CD14-positive monocyte (primary cell): Measurements from ENCODE around the gene PEX11G. TPM values are rescaled to one million over a fixed set of nuclear protein-coding genes. Genes with fewer than 3 reads are reported as not detected.

Experiments
- DNase-seq, 3 donors: peaks; one replicate each; pipeline ENCODE4 v3.0.0-alpha.2; 2011 to 2022
- H2AFZ ChIP-seq: 2 replicates; pipeline ENCODE4 v1.6.0; 2012; ENCODE audit warnings: mild to moderate bottlenecking, low read depth, low read length, inconsistent platforms; ENCODE audit not compliant: insufficient read depth, poor library complexity, severe bottlenecking
- H3K27ac ChIP-seq, 2 donors: 1 replicate in 1 of 2; 2 replicates in 1 of 2; pipeline ENCODE4 v1.5.1; 2012 to 2013; ENCODE audit warnings: low read length in 2 of 2, control low read depth in 1 of 2, inconsistent platforms in 1 of 2, low read depth in 1 of 2, mild to moderate bottlenecking in 1 of 2
- H3K27me3 ChIP-seq, 2 donors: one replicate each; pipeline versions ENCODE4 v1.6.0 to v1.6.1; 2011 to 2013; ENCODE audit warnings: low read length in 2 of 2; ENCODE audit not compliant: control insufficient read depth in 2 of 2, insufficient read depth in 2 of 2
- H3K36me3 ChIP-seq, 2 donors: replicated peaks in 1 of 2; 1 replicate in 1 of 2; 2 replicates in 1 of 2; pipeline versions ENCODE4 v1.5.1 to v1.6.1; 2012 to 2013; ENCODE audit warnings: low read length in 2 of 2, control low read depth in 1 of 2, inconsistent platforms in 1 of 2, mild to moderate bottlenecking in 1 of 2; ENCODE audit not compliant: insufficient read depth in 2 of 2, control insufficient read depth in 1 of 2
- H3K4me1 ChIP-seq, 2 donors: 1 replicate in 1 of 2; 2 replicates in 1 of 2; pipeline versions ENCODE4 v1.5.1 to v1.6.1; 2012 to 2013; ENCODE audit warnings: low read length in 2 of 2, control low read depth in 1 of 2, inconsistent platforms in 1 of 2, mild to moderate bottlenecking in 1 of 2, moderate library complexity in 1 of 2; ENCODE audit not compliant: insufficient read depth in 2 of 2, control insufficient read depth in 1 of 2
- H3K4me2 ChIP-seq: replicated peaks from 2 replicates; pipeline ENCODE3; 2012; ENCODE audit warnings: low read length, moderate library complexity, mild to moderate bottlenecking; ENCODE audit not compliant: poor library complexity, severe bottlenecking; ENCODE audit errors: extremely low read depth
- H3K4me3 ChIP-seq, 3 experiments: fragments of 200-600 bp in 1 of 3; sonication (generic) in 1 of 3; replicated peaks in 1 of 3; 1 replicate in 2 of 3; 2 replicates in 1 of 3; pipeline ENCODE4 v1.5.1; 2011 to 2013; ENCODE audit warnings: low read length in 3 of 3, mild to moderate bottlenecking in 3 of 3, control low read depth in 2 of 3, low read depth in 2 of 3, inconsistent platforms in 1 of 3, moderate library complexity in 1 of 3
- H3K79me2 ChIP-seq: 2 replicates; pipeline ENCODE4 v1.6.0; 2012; ENCODE audit warnings: mild to moderate bottlenecking, control low read depth, inconsistent platforms, low read length, moderate library complexity; ENCODE audit not compliant: insufficient read depth
- H3K9ac ChIP-seq: 2 replicates; pipeline ENCODE4 v1.6.0; 2017; ENCODE audit warnings: low read length, mild to moderate bottlenecking; ENCODE audit not compliant: insufficient read depth, poor library complexity, severe bottlenecking
- H3K9me3 ChIP-seq, 2 donors: replicated peaks in 1 of 2; 1 replicate in 1 of 2; 2 replicates in 1 of 2; pipeline versions ENCODE4 v1.5.1 to v1.6.1; 2012 to 2013; ENCODE audit warnings: low read length in 2 of 2, control low read depth in 1 of 2; ENCODE audit not compliant: control insufficient read depth in 1 of 2, insufficient read depth in 1 of 2
- H4K20me1 ChIP-seq: 2 replicates; pipeline ENCODE4 v1.6.0; 2012; ENCODE audit warnings: mild to moderate bottlenecking, low read length, control low read depth, moderate library complexity; ENCODE audit not compliant: insufficient read depth
- H3K27ac Mint-ChIP-seq, 7 donors: one replicate each; pipeline ENCODE4 v1.8.0; 2020; ENCODE audit warnings: mild to moderate bottlenecking in 7 of 7, mixed read lengths in 7 of 7, moderate library complexity in 6 of 7, inconsistent platforms in 2 of 7
- H3K27me3 Mint-ChIP-seq, 3 donors: one replicate each; pipeline ENCODE4 v1.8.0; 2021 to 2022; ENCODE audit warnings: low read depth in 3 of 3, mild to moderate bottlenecking in 3 of 3, mixed read lengths in 3 of 3, moderate library complexity in 3 of 3, inconsistent platforms in 1 of 3
- H3K36me3 Mint-ChIP-seq, 2 donors: one replicate each; pipeline ENCODE4 v1.8.0; 2020; ENCODE audit warnings: mixed read lengths in 2 of 2, inconsistent platforms in 1 of 2, mild to moderate bottlenecking in 1 of 2
- H3K4me1 Mint-ChIP-seq: one replicate; pipeline ENCODE4 v1.8.0; 2020; ENCODE audit warnings: mild to moderate bottlenecking, mixed read lengths
- H3K4me3 Mint-ChIP-seq, 2 donors: one replicate each; pipeline ENCODE4 v1.8.0; 2020; ENCODE audit warnings: mild to moderate bottlenecking in 2 of 2, mixed read lengths in 2 of 2, moderate library complexity in 1 of 2
- H3K9me3 Mint-ChIP-seq, 7 donors: one replicate each; pipeline ENCODE4 v1.8.0; 2020 to 2022; ENCODE audit warnings: mixed read lengths in 7 of 7, mild to moderate bottlenecking in 6 of 7, moderate library complexity in 6 of 7, inconsistent platforms in 2 of 7
- CTCF ChIP-seq: fragments of 200-600 bp; IDR thresholded peaks from one replicate; pipeline ENCODE4 v1.8.0; 2022; ENCODE audit warnings: antibody characterized with exemption, mild to moderate bottlenecking
- WGBS: methylation state at CpG from one replicate; pipeline ENCODE4 v1.1.5; 2013; ENCODE audit warnings: missing lambda C conversion rate; ENCODE audit not compliant: insufficient coverage; 5-methylcytosine and 5-hydroxymethylcytosine counted together
- intact Hi-C, 2 donors: fragments of 100-400 bp; cut with micrococcal nuclease; formaldehyde crosslinking; loops; one replicate each; pipeline versions ENCODE4 v1.15.0 to v1.15.1; 2023
- polyA plus RNA-seq, 3 donors: library from polyadenylated mRNA; depleted of rRNA in 1 of 3; unstranded in 2 of 3; stranded (reverse) in 1 of 3; fragments of 300-500 nt in 2 of 3; fragments of >200 nt in 1 of 3; fragmentation: Illumina TruSeq in 2 of 3; gene quantifications; 1 replicate in 2 of 3; 2 replicates in 1 of 3; pipeline ENCODE4 v1.2.3, GENCODE V29; 2012 to 2021

PEX11G gene
- polyA plus RNA-seq, 3 donors = 0.77 to 3.0 (median 1.4) TPM

GRCh38 chr19:7460562-7460966, 28.3 kb downstream of the PEX11G start:
- Mint-ChIP-seq H3K27me3 (no peaks in the 10 kb centered on the region), H3K4me1 (no peaks in the 10 kb centered on the region), H3K27ac (peak overlapping the region in 1 of 7 donors; percentile 56), H3K4me3 (no peak overlapping the region), H3K9me3 (peaks cover 0 to 5% (median 0%) of the 10 kb centered on the region in 7 donors), H3K36me3 (peaks cover 79 to 99% of the 10 kb centered on the region in 2 donors)
- H3K4me3 ChIP-seq = no peak overlapping the region
- peaks cover 88 to 100% of the 10 kb centered on the region in 2 donors for H3K36me3 ChIP-seq
- no peak overlapping the region for H2AFZ ChIP-seq
- peaks cover 44% of the 10 kb centered on the region for H4K20me1 ChIP-seq
- H3K27ac ChIP-seq = no peak overlapping the region
- WGBS = 100% methylated on average over 2 of the region's 14 CpGs
- H3K4me1 ChIP-seq = no peaks in the 10 kb centered on the region
- H3K79me2 ChIP-seq = peaks cover 18% of the 10 kb centered on the region
- no peaks in the 10 kb centered on the region for H3K27me3 ChIP-seq
- H3K9ac ChIP-seq = no peak overlapping the region
- no peak for TF ChIP-seq CTCF
- intact Hi-C loops = no loop called here
- H3K9me3 ChIP-seq = no peaks in the 10 kb centered on the region
- no peak overlapping the region for H3K4me2 ChIP-seq
- no peak for DNase-seq

- H3K36me3 Mint-ChIP-seq = peaks cover 82 to 99% of the 10 kb centered on the region in 2 donors
- H3K36me3 ChIP-seq = peaks cover 88 to 100% of the 10 kb centered on the region in 2 donors
- H3K4me3 Mint-ChIP-seq = no peak overlapping the region
- H3K4me3 ChIP-seq = no peak overlapping the region
- H3K4me1 Mint-ChIP-seq = no peaks in the 10 kb centered on the region
- no peak for DNase-seq
- H3K9me3 ChIP-seq = no peaks in the 10 kb centered on the region
- no peaks in the 10 kb centered on the region for H3K27me3 ChIP-seq
- intact Hi-C loops = no loop called here
- H3K79me2 ChIP-seq = peaks cover 25% of the 10 kb centered on the region
- H3K4me1 ChIP-seq = no peaks in the 10 kb centered on the region
- peak overlapping the region in 2 of 7 donors; percentile 42 to 60 for H3K27ac Mint-ChIP-seq
- no peak overlapping the region for H3K9ac ChIP-seq
- H3K27me3 Mint-ChIP-seq = no peaks in the 10 kb centered on the region
- peak overlapping the region in 1 of 2 donors; percentile 14 for H3K27ac ChIP-seq
- 88% methylated on average over 18 of the region's 20 CpGs for WGBS
- peaks cover 0 to 9% (median 3%) of the 10 kb centered on the region in 7 donors for H3K9me3 Mint-ChIP-seq
- TF ChIP-seq CTCF = no peak
- no peak overlapping the region for H3K4me2 ChIP-seq
- H2AFZ ChIP-seq = no peak overlapping the region
- peaks cover 47% of the 10 kb centered on the region for H4K20me1 ChIP-seq
Measured at GRCh38 chr19:7459773-7460172, 29.1 kb downstream of the PEX11G start.
